Kidney epithelial cell (primary cell): ENCODE results near the gene ATP1B3. TPM values are rescaled to one million over a fixed set of nuclear protein-coding genes. Genes with fewer than 3 reads are reported as not detected.

Experiments
- DNase-seq: peaks from one replicate; pipeline ENCODE4 v3.0.0-alpha.2; 2010; ENCODE audit warnings: low read depth
- H3K27me3 ChIP-seq: 2 replicates; pipeline ENCODE4 v1.6.0; 2011; ENCODE audit warnings: low read length; ENCODE audit not compliant: control insufficient read depth, insufficient read depth
- H3K36me3 ChIP-seq: 2 replicates; pipeline ENCODE4 v1.5.1; 2011; ENCODE audit warnings: low read length; ENCODE audit not compliant: control insufficient read depth, insufficient read depth
- H3K4me3 ChIP-seq: 2 replicates; pipeline ENCODE4 v1.5.1; 2011; ENCODE audit warnings: low read depth, mild to moderate bottlenecking, control low read depth, low read length
- CTCF ChIP-seq: IDR thresholded peaks from 2 replicates; pipeline ENCODE4 v1.5.1; 2011; ENCODE audit warnings: mild to moderate bottlenecking, moderate library complexity, low read length, control low read depth, inconsistent platforms; ENCODE audit not compliant: insufficient read depth, poor library complexity, severe bottlenecking
- total RNA-seq: library from RNA; depleted of rRNA; stranded (reverse); fragments of >200 nt; gene quantifications from 2 replicates; pipeline ENCODE4 v1.2.3, GENCODE V29; 2015

Gene ATP1B3
- total RNA-seq, 1 donor from 2014 or later: 50.8 TPM

DNA sequence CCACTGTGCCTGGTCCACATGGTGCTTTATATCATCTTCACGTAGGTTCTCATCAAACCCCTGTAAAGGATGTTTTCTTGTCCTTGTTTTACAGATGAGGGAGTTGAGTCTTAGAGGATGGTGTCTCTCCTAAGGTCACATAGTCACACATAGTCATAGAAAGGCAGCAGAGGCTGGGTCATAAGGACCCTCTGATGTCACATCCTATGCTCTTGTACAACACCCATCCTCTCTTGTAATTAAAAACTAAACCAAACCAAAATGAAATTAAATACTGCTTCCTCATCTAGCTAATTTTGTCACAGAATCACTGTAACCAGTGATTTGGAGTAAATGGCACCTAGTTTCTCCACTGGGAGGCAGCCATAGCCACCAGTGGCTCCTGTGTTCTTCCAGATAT, 21.8 kb upstream of the ATP1B3 start:
- Histone ChIP-seq H3K27me3 (no peaks in the 10 kb centered on the region), H3K4me3 (no peak overlapping the region), H3K36me3 (no peaks in the 10 kb centered on the region)
- no peak for DNase-seq
- TF ChIP-seq CTCF: no peak

DNA sequence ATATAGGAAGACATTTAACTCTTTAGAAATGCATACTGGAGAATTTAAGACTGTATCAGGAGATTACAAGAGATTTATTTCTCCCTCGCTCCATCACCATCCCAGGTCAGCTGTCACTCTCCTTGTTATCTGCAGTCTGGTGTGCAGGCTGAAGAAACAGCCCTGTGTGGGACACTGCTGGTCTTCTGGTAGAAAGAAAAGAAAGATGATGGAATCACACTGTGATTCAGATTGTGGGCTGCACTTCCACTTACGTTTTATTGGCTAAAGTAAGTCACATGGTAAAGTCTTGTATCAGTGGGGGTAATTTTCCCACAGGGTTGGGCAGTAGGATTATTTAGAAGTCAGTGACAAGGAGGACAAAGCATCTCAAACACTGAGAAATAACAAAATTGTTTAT, 18.1 kb upstream of the ATP1B3 start:
- DNase-seq: no peak
- Histone ChIP-seq H3K36me3 (no peaks in the 10 kb centered on the region), H3K4me3 (no peak overlapping the region), H3K27me3 (no peaks in the 10 kb centered on the region)
- TF ChIP-seq CTCF: no peak

GRCh38 chr3:141859651-141860050, 16.8 kb upstream of the ATP1B3 start:
- no peak for TF ChIP-seq CTCF
- no peaks in the 10 kb centered on the region for H3K36me3 ChIP-seq
- no peak overlapping the region for H3K4me3 ChIP-seq
- DNase-seq: no peak
- no peaks in the 10 kb centered on the region for H3K27me3 ChIP-seq

- no peaks in the 10 kb centered on the region for H3K36me3 ChIP-seq
- H3K27me3 ChIP-seq: no peaks in the 10 kb centered on the region
- no peak for TF ChIP-seq CTCF
- DNase-seq: no peak
- no peak overlapping the region for H3K4me3 ChIP-seq
Measured at GRCh38 chr3:141860086-141860669, 16.3 kb upstream of the ATP1B3 start.

GRCh38 chr3:141860766-141861513, 15.5 kb upstream of the ATP1B3 start:
- DNase-seq: no peak
- no peak for TF ChIP-seq CTCF
- Histone ChIP-seq H3K36me3 (no peaks in the 10 kb centered on the region), H3K4me3 (no peak overlapping the region), H3K27me3 (no peaks in the 10 kb centered on the region)

- H3K4me3 ChIP-seq: no peak overlapping the region
- TF ChIP-seq CTCF: no peak
- H3K27me3 ChIP-seq: no peaks in the 10 kb centered on the region
Measured at GRCh38 chr3:141862279-141862816, 14.1 kb upstream of the ATP1B3 start.

More at GRCh38 chr3:141862279-141862816, 14.1 kb upstream of the ATP1B3 start:
- H3K36me3 ChIP-seq: no peaks in the 10 kb centered on the region
- no peak for DNase-seq
